KOPT-K1 (cell line): Measurements from ENCODE around the gene OSTN.

Experiments
- H3K27ac ChIP-seq: fragments of 200-600 bp; sonication (generic); 2 replicates; pipeline ENCODE4 v1.5.1; 2016; ENCODE audit warnings: antibody characterized with exemption, mild to moderate bottlenecking, low read depth, low read length; ENCODE audit not compliant: poor library complexity, severe bottlenecking
- H3K36me3 ChIP-seq: fragments of 200-600 bp; sonication (generic); 2 replicates; pipeline ENCODE4 v1.5.1; 2017; ENCODE audit warnings: antibody characterized with exemption, mild to moderate bottlenecking, low read length, moderate library complexity; ENCODE audit not compliant: insufficient read depth
- H3K9me3 ChIP-seq: fragments of 200-600 bp; sonication (generic); 2 replicates; pipeline ENCODE4 v1.5.1; 2017; ENCODE audit warnings: antibody characterized with exemption, low read length, mild to moderate bottlenecking; ENCODE audit not compliant: insufficient read depth, poor library complexity, severe bottlenecking

Gene OSTN

GRCh38 chr3:191301782-191302411 is 102.9 kb downstream of the OSTN start:
- no peak overlapping the region for H3K27ac ChIP-seq
- no peaks in the 10 kb centered on the region for H3K9me3 ChIP-seq
- H3K36me3 ChIP-seq, result no peaks in the 10 kb centered on the region

GRCh38 chr3:191302451-191302850 is 103.4 kb downstream of the OSTN start:
- no peaks in the 10 kb centered on the region for H3K9me3 ChIP-seq
- no peaks in the 10 kb centered on the region for H3K36me3 ChIP-seq
- no peak overlapping the region for H3K27ac ChIP-seq

GRCh38 chr3:191303596-191303995 is 104.6 kb downstream of the OSTN start:
- H3K36me3 ChIP-seq, result no peaks in the 10 kb centered on the region
- no peak overlapping the region for H3K27ac ChIP-seq
- no peaks in the 10 kb centered on the region for H3K9me3 ChIP-seq

- Histone ChIP-seq H3K9me3 (no peaks in the 10 kb centered on the region), H3K36me3 (no peaks in the 10 kb centered on the region), H3K27ac (no peak overlapping the region)
Observed at GRCh38 chr3:191306428-191306827, 107.4 kb downstream of the OSTN start.

- H3K36me3 ChIP-seq, result no peaks in the 10 kb centered on the region
- H3K9me3 ChIP-seq, result no peaks in the 10 kb centered on the region
- no peak overlapping the region for H3K27ac ChIP-seq
Observed at GRCh38 chr3:191307341-191307740, 108.3 kb downstream of the OSTN start.

GRCh38 chr3:191313296-191313695 is 114.3 kb downstream of the OSTN start:
- Histone ChIP-seq H3K9me3 (no peaks in the 10 kb centered on the region), H3K36me3 (no peaks in the 10 kb centered on the region), H3K27ac (no peak overlapping the region)

GRCh38 chr3:191314109-191314728 is 115.2 kb downstream of the OSTN start:
- H3K27ac ChIP-seq, result no peak overlapping the region
- no peaks in the 10 kb centered on the region for H3K9me3 ChIP-seq
- H3K36me3 ChIP-seq, result no peaks in the 10 kb centered on the region
